Activated CD4-positive, alpha-beta T cell treated with anti-CD3 and anti-CD28 coated beads for 1 hour (primary cell): ENCODE data around the gene LINC01488.

Experiments used
- DNase-seq: peaks from one replicate; pipeline ENCODE4 v3.0.0-alpha.2; 2020

Gene LINC01488

GRCh38 chr11:69534166-69534530, 52.7 kb downstream of the LINC01488 start:
- DNase-seq, result no peak

GRCh38 chr11:69535908-69536307, 54.4 kb downstream of the LINC01488 start:
- DNase-seq, result no peak

DNA sequence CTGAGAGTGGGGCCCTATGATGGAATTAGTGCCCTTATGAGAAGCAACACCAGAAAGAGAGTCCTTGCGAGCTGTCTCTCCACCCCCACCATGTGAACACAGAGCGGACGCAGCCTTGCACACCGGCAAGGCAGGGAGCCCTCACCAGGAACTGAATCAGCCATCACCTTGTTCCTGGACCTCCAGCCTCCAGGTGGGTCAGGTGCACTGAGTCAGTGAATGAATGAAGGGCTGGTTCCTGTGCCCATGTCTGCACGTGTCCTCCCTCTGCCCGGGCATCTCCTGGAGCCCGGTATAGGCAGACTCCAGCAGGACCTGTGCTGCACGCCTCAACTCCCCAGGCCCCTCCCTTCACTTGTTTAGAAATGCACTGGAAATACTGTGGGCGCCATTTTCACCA, 54.9 kb downstream of the LINC01488 start:
- no peak for DNase-seq

GRCh38 chr11:69537126-69537525, 55.7 kb downstream of the LINC01488 start:
- no peak for DNase-seq

DNA sequence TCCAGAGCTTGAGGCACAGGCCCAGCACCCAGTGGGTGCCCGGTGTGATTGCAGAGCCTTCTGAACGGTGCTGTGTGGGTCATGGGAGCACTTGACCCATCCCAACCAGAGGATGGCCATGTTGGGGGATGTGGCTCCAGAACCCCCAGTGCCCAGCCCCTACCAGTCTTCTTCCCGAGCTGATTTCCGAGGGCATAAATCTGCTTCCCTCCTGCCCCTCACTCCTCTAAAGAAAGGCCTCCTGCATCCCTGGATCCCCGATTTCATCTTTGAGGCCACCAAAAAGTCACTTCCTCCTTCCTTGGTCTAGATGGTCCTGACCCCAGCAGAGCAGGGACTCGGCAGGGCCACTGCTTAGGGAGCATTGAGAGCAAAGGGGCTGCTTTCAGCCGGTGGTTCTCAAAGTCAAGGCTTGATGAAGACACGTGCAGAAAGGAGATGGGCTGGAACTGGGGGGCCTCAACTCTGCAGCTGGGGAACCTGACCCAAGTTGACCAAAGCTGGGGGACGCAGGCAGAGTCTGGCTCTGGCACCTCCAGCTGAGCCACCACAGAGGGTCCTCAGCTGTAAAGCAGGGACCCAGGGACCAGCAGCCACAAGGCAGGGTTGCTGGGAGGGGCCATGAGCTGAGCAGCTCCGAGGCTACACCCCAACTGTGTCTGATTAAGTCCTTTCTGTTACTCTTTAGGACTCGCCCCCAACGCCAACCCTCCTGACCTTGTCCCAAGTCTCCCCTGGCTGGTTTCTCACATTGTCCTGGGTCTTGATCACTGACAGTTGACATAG, 56.6 kb downstream of the LINC01488 start:
- DNase-seq, result no peak

DNA sequence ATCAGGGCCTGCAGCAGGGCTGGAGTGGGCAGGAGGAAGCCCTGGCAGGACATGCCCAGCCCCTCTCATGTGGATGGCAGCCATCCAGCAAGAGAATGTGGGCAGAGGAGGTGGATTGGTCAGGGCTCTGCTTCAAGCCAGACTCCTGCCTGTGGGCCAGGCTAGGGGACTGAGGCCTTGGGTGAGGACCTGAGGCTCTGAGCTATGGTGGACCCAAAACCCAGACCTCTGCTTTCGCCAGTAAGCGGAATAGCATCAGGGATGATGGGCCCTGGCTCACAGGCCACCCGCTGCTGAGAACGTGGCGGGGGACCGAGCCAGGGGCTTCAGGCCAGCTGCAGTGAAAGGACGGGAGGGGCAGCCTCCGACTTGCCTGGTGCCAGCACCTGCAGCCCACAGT, 57.4 kb downstream of the LINC01488 start:
- no peak for DNase-seq

GRCh38 chr11:69539416-69540117, 58.1 kb downstream of the LINC01488 start:
- no peak for DNase-seq

GRCh38 chr11:69540118-69541000, 58.9 kb downstream of the LINC01488 start:
- DNase-seq, result no peak

DNA sequence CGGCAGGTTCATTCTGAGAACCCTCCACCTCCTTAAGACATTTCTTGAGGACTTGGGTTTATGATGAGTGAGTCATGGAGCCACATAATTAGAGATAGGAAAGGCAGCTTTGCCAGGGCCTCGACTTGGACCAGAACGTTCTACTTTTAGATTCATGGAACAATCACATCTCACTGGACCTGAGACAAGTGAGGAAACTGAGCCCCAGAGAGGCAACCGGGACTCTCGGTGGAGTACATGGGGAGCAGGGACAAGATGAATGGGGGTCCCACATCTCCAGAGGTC, 59.5 kb downstream of the LINC01488 start:
- DNase-seq, result no peak

GRCh38 chr11:69541501-69542313, 60.2 kb downstream of the LINC01488 start:
- DNase-seq, result no peak

- DNase-seq, result no peak
Observed at GRCh38 chr11:69542314-69543168, 61.1 kb downstream of the LINC01488 start.
